Measurements from ENCODE around the gene CNP. TPM values are rescaled to one million over a fixed set of nuclear protein-coding genes. Genes with fewer than 3 reads are reported as not detected.

The CNP gene
- total RNA-seq, 4 donors from 2014 or later, result 24.7 to 76.7 (median 43.4) TPM

DNA sequence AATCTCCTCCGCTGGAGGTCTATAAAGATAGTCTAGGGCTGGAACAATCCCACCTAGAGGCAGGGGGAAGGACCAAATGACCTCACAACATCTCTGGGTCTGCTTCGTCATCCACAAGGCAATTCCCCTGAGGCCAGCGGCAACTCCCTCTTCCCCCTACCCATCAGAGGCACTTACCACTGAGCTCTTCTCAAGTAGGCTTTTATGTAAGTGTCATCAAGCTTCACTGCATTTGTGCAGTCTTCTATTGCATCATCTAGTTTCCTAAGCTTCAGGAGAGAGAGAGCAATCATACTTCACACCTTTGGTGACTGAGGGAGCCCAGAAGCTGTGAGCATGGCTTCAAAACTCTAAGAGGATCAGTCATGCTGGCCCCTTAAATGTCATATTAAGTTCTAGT lies 21.0 kb downstream of the CNP start:
- peaks cover 0 to 93% (median 0%) of the 10 kb centered on the region in 3 donors for H3K36me3 ChIP-seq
- H3K4me3 ChIP-seq, result no peak overlapping the region
- peaks cover 0 to 7% (median 0%) of the 10 kb centered on the region in 4 donors for H3K4me1 ChIP-seq
- no peak for TF ChIP-seq POLR2A (IDR thresholded peaks at IDR 0.05)
- TF ChIP-seq, protein P1, sequence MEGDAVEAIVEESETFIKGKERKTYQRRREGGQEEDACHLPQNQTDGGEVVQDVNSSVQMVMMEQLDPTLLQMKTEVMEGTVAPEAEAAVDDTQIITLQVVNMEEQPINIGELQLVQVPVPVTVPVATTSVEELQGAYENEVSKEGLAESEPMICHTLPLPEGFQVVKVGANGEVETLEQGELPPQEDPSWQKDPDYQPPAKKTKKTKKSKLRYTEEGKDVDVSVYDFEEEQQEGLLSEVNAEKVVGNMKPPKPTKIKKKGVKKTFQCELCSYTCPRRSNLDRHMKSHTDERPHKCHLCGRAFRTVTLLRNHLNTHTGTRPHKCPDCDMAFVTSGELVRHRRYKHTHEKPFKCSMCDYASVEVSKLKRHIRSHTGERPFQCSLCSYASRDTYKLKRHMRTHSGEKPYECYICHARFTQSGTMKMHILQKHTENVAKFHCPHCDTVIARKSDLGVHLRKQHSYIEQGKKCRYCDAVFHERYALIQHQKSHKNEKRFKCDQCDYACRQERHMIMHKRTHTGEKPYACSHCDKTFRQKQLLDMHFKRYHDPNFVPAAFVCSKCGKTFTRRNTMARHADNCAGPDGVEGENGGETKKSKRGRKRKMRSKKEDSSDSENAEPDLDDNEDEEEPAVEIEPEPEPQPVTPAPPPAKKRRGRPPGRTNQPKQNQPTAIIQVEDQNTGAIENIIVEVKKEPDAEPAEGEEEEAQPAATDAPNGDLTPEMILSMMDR (IDR thresholded peaks at IDR 0.05), result no peak
- H3K27me3 ChIP-seq, result no peaks in the 10 kb centered on the region
- H3K9me3 ChIP-seq, result no peaks in the 10 kb centered on the region
- no peak for DNase-seq
- no peak overlapping the region for H3K27ac ChIP-seq

DNA sequence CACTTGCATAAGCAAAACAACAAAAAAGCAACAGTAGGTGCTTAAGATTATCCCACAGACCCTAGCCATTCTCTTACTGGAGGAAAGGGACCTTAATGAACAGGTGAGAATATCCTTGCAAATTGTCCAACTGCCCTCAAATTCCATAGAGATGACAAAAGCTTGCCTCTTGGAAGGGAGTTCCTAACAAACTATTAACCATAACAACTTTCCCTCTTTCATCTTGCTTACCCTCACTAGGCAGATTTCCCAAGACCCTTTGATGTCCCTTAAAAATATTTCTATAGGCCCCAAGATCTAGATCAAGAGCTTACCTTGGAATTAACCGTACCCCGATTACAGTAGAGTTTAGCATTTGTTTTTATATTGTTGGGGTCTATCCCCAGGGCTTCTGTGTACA lies 21.8 kb downstream of the CNP start:
- Histone ChIP-seq H3K4me1 (peaks cover 0 to 7% (median 0%) of the 10 kb centered on the region in 4 donors), H3K4me3 (no peak overlapping the region), H3K27me3 (no peaks in the 10 kb centered on the region), H3K9me3 (no peaks in the 10 kb centered on the region), H3K36me3 (peaks cover 0 to 93% (median 0%) of the 10 kb centered on the region in 3 donors), H3K27ac (no peak overlapping the region)
- TF ChIP-seq, protein P1 (IDR thresholded peaks at IDR 0.05), result no peak
- no peak for TF ChIP-seq POLR2A (IDR thresholded peaks at IDR 0.05)
- no peak for DNase-seq

DNA sequence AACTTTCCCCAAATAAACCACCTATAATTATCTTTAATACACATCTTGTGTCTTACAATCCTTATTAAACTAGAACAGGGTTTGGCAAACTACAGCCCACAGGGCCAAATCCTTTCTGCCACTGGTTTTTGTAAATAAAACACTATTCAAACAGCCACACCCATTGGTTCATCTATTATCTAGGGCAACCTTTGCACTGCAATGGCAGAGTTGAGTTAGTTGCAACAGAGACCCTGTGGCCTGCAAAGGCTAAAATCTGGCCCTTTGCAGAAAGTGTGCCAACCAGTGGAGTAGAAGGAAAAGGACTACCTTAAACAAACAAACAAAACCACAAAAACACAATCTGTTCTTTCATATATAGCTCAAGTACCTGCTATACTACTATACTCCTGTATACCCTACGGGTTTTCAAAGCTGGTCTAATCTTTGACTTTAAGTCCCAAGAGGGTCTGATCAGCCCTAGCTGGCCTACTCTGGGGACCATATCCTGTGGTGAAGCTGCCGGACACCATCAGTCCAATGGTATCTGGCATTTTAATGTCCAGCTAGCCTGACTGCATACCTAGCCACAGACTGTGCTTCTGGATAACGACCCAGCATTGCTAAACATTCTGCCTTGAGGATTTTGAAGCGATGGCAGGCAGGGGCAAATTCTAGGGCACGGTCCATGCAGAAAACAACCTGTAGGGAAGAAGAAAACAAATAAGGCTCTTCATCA lies 23.3 kb downstream of the CNP start:
- TF ChIP-seq, protein P1 (IDR thresholded peaks at IDR 0.05), result no peak
- TF ChIP-seq POLR2A (IDR thresholded peaks at IDR 0.05), result no peak
- Histone ChIP-seq H3K4me3 (no peak overlapping the region), H3K36me3 (peaks cover 0 to 94% (median 0%) of the 10 kb centered on the region in 3 donors), H3K27me3 (no peaks in the 10 kb centered on the region), H3K9me3 (no peaks in the 10 kb centered on the region), H3K4me1 (peaks cover 0 to 7% (median 0%) of the 10 kb centered on the region in 4 donors), H3K27ac (peak overlapping the region in 1 of 4 donors; percentile 12)
- DNase-seq, result no peak

DNA sequence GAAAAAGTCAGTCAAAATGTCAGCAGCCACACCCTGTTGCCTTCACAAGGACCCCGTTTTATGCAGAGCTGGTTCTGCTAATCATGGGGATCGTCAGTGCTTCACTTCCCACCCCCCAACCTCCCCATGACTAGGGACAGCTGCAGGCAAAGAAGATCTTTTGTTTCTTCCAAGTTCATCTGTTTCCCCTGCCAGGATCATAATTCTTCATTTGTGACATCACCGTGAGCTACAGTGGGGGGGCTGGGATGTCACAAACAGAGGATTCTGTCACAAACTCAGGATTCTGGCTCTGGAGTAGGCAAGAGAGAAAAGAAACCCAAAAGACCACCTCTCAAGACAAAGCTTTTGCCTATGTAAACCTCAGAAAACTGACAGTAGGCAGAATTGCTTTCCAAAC lies 26.0 kb downstream of the CNP start:
- peaks cover 0 to 7% (median 0%) of the 10 kb centered on the region in 4 donors for H3K4me1 ChIP-seq
- TF ChIP-seq, protein P1 (IDR thresholded peaks at IDR 0.05), result no peak
- TF ChIP-seq POLR2A (IDR thresholded peaks at IDR 0.05), result no peak
- H3K27ac ChIP-seq, result no peak overlapping the region
- DNase-seq, result no peak
- H3K4me3 ChIP-seq, result no peak overlapping the region
- H3K36me3 ChIP-seq, result peaks cover 0 to 97% (median 0%) of the 10 kb centered on the region in 3 donors
- H3K27me3 ChIP-seq, result no peaks in the 10 kb centered on the region
- H3K9me3 ChIP-seq, result no peaks in the 10 kb centered on the region

DNA sequence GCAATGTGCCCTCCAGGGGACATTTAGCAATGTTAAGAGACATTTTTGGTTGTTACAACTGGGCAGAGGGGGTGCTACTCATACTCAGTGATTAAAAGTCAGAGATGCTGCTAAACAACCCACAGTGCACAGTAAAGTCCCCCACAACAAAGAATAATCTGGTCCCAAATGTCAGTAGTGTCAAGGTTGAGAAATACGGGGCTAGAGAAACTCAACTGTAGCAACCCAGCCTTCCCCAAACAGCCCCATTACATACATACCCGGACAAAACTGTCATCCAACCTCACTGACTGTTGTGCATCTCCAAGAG lies 30.2 kb downstream of the CNP start:
- Histone ChIP-seq H3K27ac (peak overlapping the region in 2 of 4 donors; percentile 29 to 72), H3K4me3 (no peak overlapping the region), H3K36me3 (peaks cover 0 to 88% (median 0%) of the 10 kb centered on the region in 3 donors), H3K9me3 (no peaks in the 10 kb centered on the region), H3K27me3 (no peaks in the 10 kb centered on the region), H3K4me1 (peaks cover 0 to 12% (median 0%) of the 10 kb centered on the region in 4 donors)
- no peak for TF ChIP-seq POLR2A (IDR thresholded peaks at IDR 0.05)
- TF ChIP-seq, protein P1 (IDR thresholded peaks at IDR 0.05), result no peak
- DNase-seq, result no peak

Measured in Peyer's patch (tissue), 4 donors.